DMS114 treated with DMSO at 0.1 percent for 48 hours (cell line): Measurements from ENCODE around the gene P4HB.

Source experiments
- DNase-seq: peaks from one replicate; lab custom pipeline; 2025; ENCODE audit not compliant: unreplicated experiment; lab: John Stamatoyannopoulos, UW

The P4HB gene

DNA sequence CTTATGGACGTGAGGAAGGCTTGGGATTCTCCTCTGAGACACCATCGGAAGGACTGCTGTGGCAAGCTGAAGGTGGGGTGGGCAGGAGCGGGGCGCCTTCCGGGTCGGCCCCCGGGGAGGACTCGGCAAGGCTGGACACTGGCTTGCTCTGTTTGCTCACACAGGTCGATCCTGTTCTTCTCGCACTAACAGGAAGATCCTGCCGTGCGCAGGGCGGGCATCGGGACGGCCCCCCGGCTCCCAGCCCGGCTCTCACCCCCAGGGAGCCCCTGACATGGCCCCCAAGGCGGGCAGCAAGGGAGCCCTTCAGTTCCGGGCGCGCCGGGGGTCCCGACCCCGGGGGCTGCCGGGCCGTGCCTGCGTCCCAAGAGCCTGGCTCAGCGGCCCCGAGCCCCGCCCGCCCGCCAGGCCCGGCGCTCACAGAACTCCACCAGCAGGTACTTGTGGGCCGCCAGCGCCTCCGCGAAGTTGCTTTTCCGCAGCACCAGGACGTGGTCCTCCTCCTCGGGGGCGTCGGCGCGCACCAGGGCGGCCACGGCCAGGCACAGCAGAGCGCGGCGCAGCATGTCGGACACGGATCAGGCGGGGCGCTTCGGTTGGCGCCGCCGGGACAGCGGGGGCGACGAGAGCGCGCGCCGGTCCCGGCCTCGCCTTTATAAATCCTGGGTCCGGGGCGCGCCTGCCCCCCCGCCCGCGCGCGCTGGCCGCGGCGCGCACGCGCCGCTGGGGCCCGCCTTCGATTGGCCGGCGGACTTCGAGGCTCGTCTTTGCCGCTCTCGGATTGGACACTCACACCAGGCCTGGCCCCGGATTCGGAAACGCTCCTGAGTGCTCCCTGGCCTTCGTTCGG, at the start of gene P4HB:
Gene P4HB, minus strand, starts transcription at position 630 of the 850 bp plus-strand sequence. Its CDS starts 64 bp downstream, at position 566.
- DNase-seq = no peak

DNA sequence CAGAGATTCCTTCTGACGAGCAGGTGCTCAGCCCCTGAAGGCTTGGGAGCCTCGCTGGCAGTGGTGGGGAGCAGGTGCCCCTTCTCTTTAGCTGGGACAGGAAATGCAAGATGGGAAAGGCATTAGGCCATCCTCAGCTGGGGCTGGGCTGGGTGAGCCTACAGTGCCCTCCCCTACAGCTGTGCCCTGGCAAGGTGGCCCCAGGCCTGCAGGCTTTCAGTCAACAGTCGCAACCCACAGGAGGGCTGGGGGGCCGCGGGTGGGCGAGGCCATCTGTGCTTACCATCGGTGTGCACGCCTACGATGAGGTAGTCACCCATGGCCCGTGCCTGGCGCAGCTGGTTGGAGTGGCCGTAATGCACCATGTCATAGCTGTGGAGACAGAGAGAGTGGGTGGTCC, 48.9 kb upstream of the P4HB start:
- DNase-seq = no peak

GRCh38 chr17:81908793-81909192, 48.5 kb upstream of the P4HB start:
- DNase-seq = no peak

- no peak for DNase-seq
Observed at GRCh38 chr17:81907219-81908145, 47.1 kb upstream of the P4HB start.

GRCh38 chr17:81906476-81907218, 46.3 kb upstream of the P4HB start:
- DNase-seq = no peak

GRCh38 chr17:81905993-81906392, 45.7 kb upstream of the P4HB start:
- no peak for DNase-seq

GRCh38 chr17:81905424-81905875, 45.1 kb upstream of the P4HB start:
- no peak for DNase-seq

- DNase-seq = no peak
Observed at GRCh38 chr17:81904600-81905423, 44.5 kb upstream of the P4HB start.

DNA sequence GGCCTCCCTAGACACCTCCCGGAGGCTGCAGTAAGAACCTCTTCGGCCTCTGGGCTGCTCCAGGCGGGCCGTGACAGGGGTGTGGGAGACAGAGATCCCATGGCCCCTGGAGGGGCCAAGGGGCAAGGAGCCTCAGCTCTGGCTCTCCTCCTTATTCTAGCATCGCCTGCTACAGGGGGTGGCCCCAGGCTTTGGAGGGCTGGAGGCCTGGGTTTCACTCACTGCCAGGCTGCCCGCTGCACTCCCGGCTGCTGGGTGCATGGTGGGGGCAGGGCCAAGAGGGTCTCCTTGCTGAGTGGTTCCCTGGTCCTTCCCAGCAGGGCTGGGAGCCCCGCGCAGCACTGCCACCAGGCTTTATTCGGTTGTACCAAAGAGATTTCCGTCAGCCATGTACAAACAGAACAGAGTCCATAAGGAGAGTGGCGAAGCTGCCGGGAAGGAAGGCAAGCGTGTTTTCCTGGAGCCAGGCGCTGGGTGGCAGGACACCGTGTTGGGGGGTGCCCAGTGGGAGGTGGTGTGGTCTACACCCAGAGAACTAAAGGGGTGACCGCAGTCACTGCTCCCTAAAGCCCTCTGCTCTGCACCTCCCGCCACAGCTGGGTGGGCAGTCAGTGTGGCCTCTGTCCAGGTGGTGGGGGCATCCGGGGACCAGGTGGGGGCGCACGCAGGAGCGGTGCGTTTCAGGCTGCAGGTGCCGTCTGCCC, 43.7 kb upstream of the P4HB start:
- no peak for DNase-seq

DNA sequence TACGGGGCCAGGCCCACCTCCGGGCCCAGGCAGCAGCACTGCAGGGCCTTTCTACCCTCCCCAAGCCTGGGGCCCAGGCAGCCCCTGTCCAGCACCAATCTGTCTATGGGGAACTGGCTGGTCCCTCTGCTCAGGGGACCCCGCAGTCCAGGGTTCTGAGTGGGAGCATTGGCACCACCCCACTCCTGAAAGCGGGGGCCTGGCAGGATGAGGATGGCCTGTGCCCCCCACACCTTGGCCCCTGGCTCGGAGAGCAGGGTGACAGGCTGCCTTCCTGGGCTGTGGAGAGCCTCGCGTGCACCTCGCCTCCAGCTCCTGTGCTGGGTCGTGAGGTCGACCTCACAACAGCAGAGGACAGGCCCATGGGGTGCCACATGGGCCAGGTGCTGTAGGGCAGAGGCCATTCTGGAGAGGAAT, 43.1 kb upstream of the P4HB start:
- DNase-seq = no peak

DNA sequence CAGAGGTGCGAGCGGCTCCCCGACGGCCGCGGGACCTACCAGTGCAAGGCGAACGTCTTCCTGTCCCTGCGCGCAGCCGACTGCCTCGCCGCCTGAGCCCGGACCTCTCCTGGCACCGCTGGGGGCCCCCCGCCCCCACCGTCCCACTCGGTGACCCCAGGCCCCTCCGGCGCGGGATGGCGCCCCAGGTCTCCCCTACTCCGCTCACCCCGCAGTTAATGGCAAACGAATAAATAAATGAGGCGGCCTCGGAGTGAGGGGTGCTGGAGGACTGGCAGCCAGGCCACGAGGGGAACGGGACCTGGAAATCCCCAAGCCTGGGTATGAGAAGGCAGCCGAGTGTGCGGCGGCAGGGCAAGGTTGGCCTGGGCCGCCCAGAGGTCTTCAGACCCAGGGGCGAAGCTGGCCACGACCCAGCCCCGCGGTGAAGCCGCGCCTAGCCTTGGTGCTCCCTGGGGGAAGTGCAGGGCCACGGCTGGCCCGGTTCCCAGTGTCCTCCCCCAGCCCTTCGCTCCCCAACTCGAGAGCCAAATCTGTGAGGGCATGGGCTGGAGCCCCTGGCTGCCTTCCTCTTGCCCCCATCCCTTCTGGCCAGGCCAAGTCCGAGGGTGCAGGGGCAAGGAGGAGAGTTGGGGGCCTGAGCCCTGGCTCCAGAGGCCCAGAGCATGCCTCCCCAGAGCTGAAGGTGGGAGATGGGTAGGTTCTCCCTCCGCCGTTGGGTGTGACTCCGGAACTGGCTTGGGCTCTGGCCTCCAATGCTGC, 42.5 kb upstream of the P4HB start:
- DNase-seq = no peak

DNA sequence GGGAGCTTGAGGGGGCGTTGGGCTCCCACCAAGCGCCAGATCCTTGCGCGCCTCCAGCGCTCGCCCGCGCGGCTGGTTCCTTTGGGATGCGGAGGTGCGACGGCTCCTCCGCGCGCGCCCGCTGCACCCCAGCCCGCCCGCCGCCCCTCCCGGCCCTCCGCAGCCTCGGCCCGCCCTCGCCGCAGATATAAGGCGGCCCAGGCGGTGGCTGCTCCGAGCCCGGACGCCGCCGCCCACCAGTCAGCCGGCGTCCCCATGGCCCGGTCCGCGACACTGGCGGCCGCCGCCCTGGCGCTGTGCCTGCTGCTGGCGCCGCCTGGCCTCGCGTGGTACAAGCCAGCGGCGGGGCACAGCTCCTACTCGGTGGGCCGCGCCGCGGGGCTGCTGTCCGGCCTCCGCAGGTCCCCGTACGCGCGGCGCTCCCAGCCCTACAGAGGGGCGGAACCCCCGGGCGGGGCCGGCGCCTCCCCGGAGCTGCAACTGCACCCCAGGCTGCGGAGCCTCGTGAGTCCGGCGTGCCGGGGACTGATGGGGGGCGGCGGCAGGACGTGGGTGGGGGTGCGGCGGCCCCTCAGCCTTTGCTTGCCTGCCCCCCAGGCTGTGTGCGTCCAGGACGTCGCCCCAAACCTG, 41.8 kb upstream of the P4HB start, which contains the start of gene NPB:
Gene NPB, plus strand, starts transcription at position 216 of the 630 bp plus-strand sequence. Its CDS starts 40 bp downstream, at position 256.
- DNase-seq = no peak

DNA sequence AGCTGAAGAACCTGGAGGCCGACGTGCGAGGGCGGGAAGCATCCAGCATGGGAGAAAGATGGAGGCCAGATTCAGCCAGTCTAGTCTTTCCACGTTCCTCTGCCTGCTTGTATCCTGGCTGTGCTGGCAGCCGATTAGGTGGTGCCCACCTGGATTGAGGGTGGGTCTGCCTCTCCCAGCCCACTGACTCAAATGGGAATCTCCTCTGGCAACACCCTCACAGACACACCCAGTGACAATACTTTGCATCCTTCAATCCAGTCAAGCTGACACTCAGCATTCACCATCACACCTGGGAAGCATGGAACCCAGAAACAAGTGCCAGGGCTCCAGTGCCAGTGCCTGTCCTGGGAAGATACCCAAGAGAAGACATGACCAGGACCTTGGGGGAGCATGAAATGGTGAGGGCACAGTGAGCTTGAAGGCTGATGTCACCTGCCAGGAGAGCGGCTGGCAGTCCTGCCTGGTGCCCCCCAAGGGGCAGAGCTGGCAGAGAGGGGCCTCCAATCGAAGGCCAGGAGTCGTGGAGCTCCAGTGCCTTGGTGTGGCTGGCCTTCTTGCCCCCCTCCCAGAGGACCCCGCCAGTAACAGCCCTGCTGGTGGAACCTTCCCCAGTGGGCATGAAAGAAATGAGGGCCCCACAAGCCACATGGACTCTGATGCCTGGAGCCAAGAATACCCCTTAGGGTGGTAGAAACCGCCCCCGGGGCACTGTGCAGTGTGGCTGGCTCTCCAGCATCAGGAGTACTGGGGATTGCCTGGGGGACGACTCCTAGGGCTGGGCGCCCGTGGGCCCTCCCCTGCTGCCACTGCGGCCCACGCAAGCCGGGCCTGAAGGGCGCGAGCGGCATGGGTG, 41.1 kb upstream of the P4HB start:
- DNase-seq = no peak

GRCh38 chr17:81900181-81900820, 40.0 kb upstream of the P4HB start:
- no peak for DNase-seq

DNA sequence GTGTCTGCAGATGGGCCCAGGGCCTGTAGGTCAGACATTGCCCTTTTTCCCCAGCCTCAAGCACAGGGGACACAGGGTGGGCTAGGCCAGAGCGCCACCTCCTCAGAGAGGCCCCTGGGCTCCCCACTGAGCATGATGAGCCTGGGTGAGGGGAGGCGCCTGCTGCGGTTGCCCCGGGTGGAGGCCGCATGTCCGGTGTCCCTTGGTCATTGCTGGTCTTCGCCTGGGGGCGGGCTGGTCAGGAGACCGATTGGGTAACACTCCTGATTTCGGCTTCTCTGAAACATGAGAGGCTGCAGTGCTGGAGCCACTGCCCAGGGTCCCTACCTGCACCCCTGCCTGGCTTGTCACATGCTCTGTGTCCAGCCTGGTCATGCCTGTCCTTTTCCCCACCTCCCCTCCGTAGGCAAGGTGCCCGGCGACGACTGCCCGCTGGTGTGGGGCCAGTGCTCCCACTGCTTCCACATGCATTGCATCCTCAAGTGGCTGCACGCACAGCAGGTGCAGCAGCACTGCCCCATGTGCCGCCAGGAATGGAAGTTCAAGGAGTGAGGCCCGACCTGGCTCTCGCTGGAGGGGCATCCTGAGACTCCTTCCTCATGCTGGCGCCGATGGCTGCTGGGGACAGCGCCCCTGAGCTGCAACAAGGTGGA, 39.3 kb upstream of the P4HB start:
- no peak for DNase-seq

DNA sequence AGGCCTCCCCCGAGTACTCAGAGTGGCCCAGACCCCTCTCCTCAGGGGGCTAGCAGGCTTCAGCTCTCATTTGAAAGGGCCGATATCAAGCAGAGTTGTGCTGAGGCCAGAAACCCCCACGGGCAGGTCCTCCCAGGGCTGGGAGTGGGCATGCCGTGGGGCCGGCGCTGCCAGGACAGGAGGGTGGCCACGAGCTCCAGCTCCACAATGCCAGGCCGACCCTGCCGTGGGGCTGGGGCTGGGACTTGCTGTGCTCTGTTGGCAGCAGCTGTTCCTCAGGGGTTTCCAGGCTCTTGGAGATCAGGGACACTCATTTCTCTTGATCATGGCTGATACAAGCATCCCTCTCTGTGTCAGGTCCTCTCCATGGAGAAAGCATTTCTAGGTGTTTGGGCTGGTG, 38.5 kb upstream of the P4HB start:
- no peak for DNase-seq
